Sigmoid colon (tissue), 7 donors: ENCODE results near the gene DCANP1. TPM values are rescaled to one million over a fixed set of nuclear protein-coding genes. Genes with fewer than 3 reads are reported as not detected.

Experiments
- DNase-seq: peaks from one replicate; pipeline ENCODE4 v3.0.0-alpha.2; 2019
- H3K27ac ChIP-seq, 4 donors: fragments of 200-600 bp; sonication (generic); one replicate each; pipeline ENCODE4 v1.5.1; 2016 to 2019; ENCODE audit warnings: mild to moderate bottlenecking in 1 of 4
- H3K27me3 ChIP-seq, 3 donors: fragments of 200-600 bp; sonication (generic); one replicate each; pipeline ENCODE4 v1.5.1; 2019; ENCODE audit warnings: mild to moderate bottlenecking in 1 of 3
- H3K36me3 ChIP-seq, 4 donors: fragments of 200-600 bp; sonication (generic); one replicate each; pipeline ENCODE4 v1.5.1; 2016 to 2019
- H3K4me1 ChIP-seq, 4 donors: fragments of 200-600 bp; sonication (generic); one replicate each; pipeline ENCODE4 v1.5.1; 2017 to 2019
- H3K4me3 ChIP-seq, 4 donors: fragments of 200-600 bp; sonication (generic); one replicate each; pipeline ENCODE4 v1.5.1; 2017 to 2019; ENCODE audit warnings: mild to moderate bottlenecking in 2 of 4, moderate library complexity in 1 of 4
- H3K9me3 ChIP-seq, 4 donors: fragments of 200-600 bp in 3 of 4; sonication (generic) in 3 of 4; one replicate each; pipeline versions ENCODE4 v1.5.1 to v1.6.1; 2013 to 2019
- EP300 ChIP-seq, 4 donors: sonication (generic); formaldehyde crosslinking; IDR thresholded peaks; one replicate each; pipeline ENCODE4 v1.6.1; 2017; ENCODE audit warnings: antibody characterized with exemption in 4 of 4
- POLR2A ChIP-seq, 2 donors: fragments of 450-650 bp; IDR thresholded peaks; one replicate each; pipeline ENCODE4 v1.6.1; 2016; ENCODE audit warnings: antibody characterized with exemption in 2 of 2, mild to moderate bottlenecking in 2 of 2, moderate library complexity in 2 of 2
- POLR2AphosphoS5 ChIP-seq, 4 donors: sonication (generic); formaldehyde crosslinking; IDR thresholded peaks; one replicate each; pipeline ENCODE4 v1.6.1; 2017; ENCODE audit warnings: antibody characterized with exemption in 4 of 4
- WGBS, 2 donors: extraction: QIAGEN DNeasy Blood & Tissue Kit; methylation state at CpG; one replicate each; pipeline ENCODE4 v1.1.7; 2013; 5-methylcytosine and 5-hydroxymethylcytosine counted together
- intact Hi-C: fragments of 100-400 bp; cut with DNase I; formaldehyde crosslinking; loops from one replicate; pipeline ENCODE4 v1.15.1; 2023
- polyA plus RNA-seq, 3 donors: library from polyadenylated mRNA; stranded (reverse); fragments of 200-250 nt; gene quantifications; one replicate each; pipeline ENCODE4 v1.2.3, GENCODE V29; 2013
- total RNA-seq, 4 donors: library from RNA; depleted of rRNA; stranded (reverse); fragments of >200 nt; gene quantifications; one replicate each; pipeline ENCODE4 v1.1.0, GENCODE V29; 2016
- TF ChIP-seq, protein P1 (sequence below), 4 experiments: fragments of 450-650 bp in 3 of 4; fragments of 200-600 bp in 1 of 4; IDR thresholded peaks; one replicate each; pipeline ENCODE4 v1.5.1; 2016 to 2019; ENCODE audit warnings: antibody characterized with exemption in 4 of 4, mild to moderate bottlenecking in 3 of 4, moderate library complexity in 2 of 4
- donor health status: healthy with polysubstance abuse.
- donor health status: Bipolar disorder and iron deficiency.
- donor health status: healthy.

DCANP1 gene
- total and polyA plus RNA-seq, 7 donors, result 0.13 to 0.46 TPM; not detected in 5

DNA sequence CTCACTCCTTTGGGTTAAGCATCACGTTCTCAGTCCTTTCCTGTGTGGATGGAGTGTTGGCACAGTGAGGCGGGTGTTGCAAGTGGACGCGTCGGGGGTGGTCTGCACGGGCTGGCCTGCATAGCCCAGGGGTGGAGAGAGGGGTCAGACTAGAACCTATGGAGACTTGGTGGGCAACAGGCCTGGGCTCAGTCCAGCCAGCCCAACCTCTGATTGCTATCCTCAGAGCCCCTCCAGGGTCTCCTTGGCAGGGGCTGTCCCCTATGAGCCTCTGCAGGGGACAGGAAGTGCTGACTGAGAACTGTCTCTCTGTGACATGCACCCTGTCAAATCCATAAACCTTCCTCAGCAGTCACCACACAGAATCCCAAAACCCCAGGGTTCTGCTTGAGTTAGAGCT lies 2.3 kb downstream of the DCANP1 start:
- Histone ChIP-seq H3K36me3 (no peaks in the 10 kb centered on the region), H3K27me3 (no peaks in the 10 kb centered on the region), H3K4me1 (peaks cover 0 to 18% (median 7%) of the 10 kb centered on the region in 4 donors), H3K4me3 (no peak overlapping the region), H3K27ac (no peak overlapping the region), H3K9me3 (no peaks in the 10 kb centered on the region)
- whole genome bisulfite sequencing, 2 donors, result 89 to 90% methylated on average over 6 of the region's 6 CpGs
- DNase-seq, result peak; percentile 30
- no peak for TF ChIP-seq EP300 (IDR thresholded peaks at IDR 0.05)
- TF ChIP-seq, protein P1, sequence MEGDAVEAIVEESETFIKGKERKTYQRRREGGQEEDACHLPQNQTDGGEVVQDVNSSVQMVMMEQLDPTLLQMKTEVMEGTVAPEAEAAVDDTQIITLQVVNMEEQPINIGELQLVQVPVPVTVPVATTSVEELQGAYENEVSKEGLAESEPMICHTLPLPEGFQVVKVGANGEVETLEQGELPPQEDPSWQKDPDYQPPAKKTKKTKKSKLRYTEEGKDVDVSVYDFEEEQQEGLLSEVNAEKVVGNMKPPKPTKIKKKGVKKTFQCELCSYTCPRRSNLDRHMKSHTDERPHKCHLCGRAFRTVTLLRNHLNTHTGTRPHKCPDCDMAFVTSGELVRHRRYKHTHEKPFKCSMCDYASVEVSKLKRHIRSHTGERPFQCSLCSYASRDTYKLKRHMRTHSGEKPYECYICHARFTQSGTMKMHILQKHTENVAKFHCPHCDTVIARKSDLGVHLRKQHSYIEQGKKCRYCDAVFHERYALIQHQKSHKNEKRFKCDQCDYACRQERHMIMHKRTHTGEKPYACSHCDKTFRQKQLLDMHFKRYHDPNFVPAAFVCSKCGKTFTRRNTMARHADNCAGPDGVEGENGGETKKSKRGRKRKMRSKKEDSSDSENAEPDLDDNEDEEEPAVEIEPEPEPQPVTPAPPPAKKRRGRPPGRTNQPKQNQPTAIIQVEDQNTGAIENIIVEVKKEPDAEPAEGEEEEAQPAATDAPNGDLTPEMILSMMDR (IDR thresholded peaks at IDR 0.05), result no peak
- no peak for TF ChIP-seq POLR2A (IDR thresholded peaks at IDR 0.05)
- intact Hi-C loops, result no loop called here

DNA sequence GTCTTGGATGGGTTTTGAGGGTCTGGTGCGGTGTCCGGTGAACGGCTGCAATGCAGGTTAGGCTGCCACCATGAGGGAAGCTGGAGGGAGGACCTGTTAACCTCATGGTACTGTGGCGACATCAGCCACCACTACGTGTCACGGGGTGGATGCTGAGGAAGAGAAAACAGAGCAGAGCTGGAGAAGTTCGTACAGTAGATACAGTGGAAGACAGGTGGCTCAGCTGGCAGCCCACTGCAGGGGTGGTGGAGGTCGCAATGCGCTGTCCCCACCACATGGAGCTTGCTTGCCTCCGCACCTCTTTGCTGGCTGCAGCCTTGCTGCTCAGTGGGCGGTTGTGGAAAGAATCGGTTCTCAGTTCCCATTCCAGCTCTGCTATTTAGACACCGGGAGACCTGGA lies 2.8 kb downstream of the DCANP1 start:
- intact Hi-C loops, result no loop called here
- peaks cover 0 to 18% (median 7%) of the 10 kb centered on the region in 4 donors for H3K4me1 ChIP-seq
- DNase-seq, result peak; percentile 19
- no peaks in the 10 kb centered on the region for H3K36me3 ChIP-seq
- H3K27me3 ChIP-seq, result no peaks in the 10 kb centered on the region
- H3K9me3 ChIP-seq, result no peaks in the 10 kb centered on the region
- no peak overlapping the region for H3K4me3 ChIP-seq
- TF ChIP-seq POLR2AphosphoS5 (IDR thresholded peaks at IDR 0.05) (no peak), EP300 (IDR thresholded peaks at IDR 0.05) (no peak), POLR2A (IDR thresholded peaks at IDR 0.05) (no peak)
- TF ChIP-seq, protein P1 (IDR thresholded peaks at IDR 0.05), result no peak
- 81 to 89% methylated on average over 13 of the region's 13 CpGs for WGBS, 2 donors
- H3K27ac ChIP-seq, result no peak overlapping the region

DNA sequence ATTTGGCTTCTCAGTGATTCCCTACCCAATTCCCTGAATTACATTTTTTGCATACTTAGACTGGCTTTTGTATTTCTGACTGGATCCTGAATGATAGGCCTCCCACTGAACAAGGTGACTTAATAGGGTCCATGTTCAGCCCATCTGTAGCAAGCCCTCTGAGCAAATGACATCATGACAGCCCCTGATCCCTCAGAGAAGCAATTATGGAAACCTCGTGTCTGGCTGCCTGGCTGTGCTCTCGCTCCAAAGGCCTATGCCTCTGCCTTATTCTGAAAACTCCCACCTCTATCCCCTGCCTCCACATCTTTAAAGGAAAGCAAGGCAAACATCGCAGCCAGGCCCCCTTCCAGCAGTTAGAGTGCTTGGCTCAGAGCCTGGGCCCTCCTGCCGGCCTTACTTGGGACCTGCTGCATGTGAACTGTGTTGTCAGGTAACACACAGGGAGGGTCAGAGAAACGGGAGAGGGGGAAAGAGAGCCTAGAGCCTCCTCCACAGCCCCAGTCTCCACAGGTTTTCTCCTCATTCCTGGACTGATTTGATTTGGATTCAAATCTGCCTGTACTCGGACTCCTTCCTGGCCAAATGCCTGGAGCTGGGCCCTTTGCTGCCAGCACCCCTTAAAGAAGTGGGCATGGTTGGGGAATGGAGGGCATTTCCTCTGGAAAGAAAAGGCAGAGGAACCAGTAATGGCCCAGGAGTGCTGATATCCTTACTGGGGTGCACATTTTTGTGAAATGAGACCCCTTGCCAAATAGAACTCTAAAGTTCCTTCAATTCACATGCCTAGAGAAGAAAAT lies 3.8 kb downstream of the DCANP1 start:
- WGBS, 2 donors, result 59 to 83% methylated on average over 6 of the region's 6 CpGs
- H3K36me3 ChIP-seq, result no peaks in the 10 kb centered on the region
- DNase-seq, result peak; percentile 32
- H3K27me3 ChIP-seq, result no peaks in the 10 kb centered on the region
- no peaks in the 10 kb centered on the region for H3K9me3 ChIP-seq
- TF ChIP-seq, protein P1 (IDR thresholded peaks at IDR 0.05), result no peak
- no peak for TF ChIP-seq POLR2A (IDR thresholded peaks at IDR 0.05)
- TF ChIP-seq EP300 (IDR thresholded peaks at IDR 0.05), result no peak
- TF ChIP-seq POLR2AphosphoS5 (IDR thresholded peaks at IDR 0.05), result no peak
- H3K4me1 ChIP-seq, result peaks cover 0 to 23% (median 13%) of the 10 kb centered on the region in 4 donors
- no peak overlapping the region for H3K27ac ChIP-seq
- intact Hi-C loops, result no loop called here
- no peak overlapping the region for H3K4me3 ChIP-seq

DNA sequence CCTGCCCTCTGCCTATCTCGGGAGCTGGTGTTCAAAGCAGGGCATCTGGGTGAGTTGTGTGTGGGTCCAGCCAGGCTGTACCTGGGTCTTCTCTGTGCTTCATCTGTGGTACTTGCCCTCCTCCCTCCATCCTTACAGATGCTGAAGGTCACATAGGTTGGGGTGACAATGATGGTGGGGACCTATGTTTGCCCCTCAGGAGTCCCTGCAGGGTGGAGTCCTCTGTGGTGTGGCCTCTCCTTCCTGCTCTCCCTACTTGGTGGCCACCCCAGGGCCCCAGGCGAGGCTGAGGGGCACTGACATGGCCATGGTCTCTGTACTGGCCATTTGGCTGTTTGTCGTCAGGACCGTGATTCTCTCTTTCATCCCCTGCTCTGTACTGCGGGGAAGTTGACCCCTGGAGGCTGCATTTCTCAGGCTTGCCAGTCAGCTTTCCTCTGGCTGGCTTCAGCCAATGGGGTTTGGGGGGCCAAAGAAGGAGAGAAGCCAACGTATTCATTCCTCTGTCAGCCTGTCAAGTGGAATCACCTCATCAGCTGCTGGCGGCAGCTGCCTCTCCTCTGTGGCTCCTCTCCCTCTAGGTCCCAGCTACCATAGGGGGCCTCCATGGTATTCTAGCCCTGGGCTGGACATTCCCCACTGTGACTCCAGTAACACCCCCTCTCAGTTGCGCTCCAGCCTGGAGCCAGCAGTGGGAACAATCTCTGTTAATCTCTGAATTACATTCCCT lies 4.6 kb downstream of the DCANP1 start:
- DNase-seq, result peak; percentile 46
- intact Hi-C loops, result no loop called here
- WGBS, 2 donors, result 79 to 87% methylated on average over 8 of the region's 8 CpGs
- no peaks in the 10 kb centered on the region for H3K36me3 ChIP-seq
- H3K9me3 ChIP-seq, result no peaks in the 10 kb centered on the region
- TF ChIP-seq EP300 (IDR thresholded peaks at IDR 0.05) (no peak), POLR2A (IDR thresholded peaks at IDR 0.05) (no peak), POLR2AphosphoS5 (IDR thresholded peaks at IDR 0.05) (no peak)
- TF ChIP-seq, protein P1 (IDR thresholded peaks at IDR 0.05), result no peak
- H3K27ac ChIP-seq, result no peak overlapping the region
- no peaks in the 10 kb centered on the region for H3K27me3 ChIP-seq
- H3K4me3 ChIP-seq, result no peak overlapping the region
- H3K4me1 ChIP-seq, result peaks cover 0 to 31% (median 20%) of the 10 kb centered on the region in 4 donors
